Measurements from ENCODE around the gene MTIF2.
"Not testable (repeated sequence)": the region's sequence is repeated elsewhere in the genome, so short reads cannot be mapped to it uniquely, and the experiment has no call there.

The MTIF2 gene

GRCh38 chr2:55186837-55187236 lies 82.2 kb downstream of the MTIF2 start:
- FAIRE-seq, result not testable (repeated sequence)
